SH-SY5Y (cell line): ENCODE data around the gene GALNT9.

Experiments
- GATA2 ChIP-seq: IDR thresholded peaks from 2 replicates; pipeline ENCODE4 v1.6.1; 2011; ENCODE audit warnings: mild to moderate bottlenecking, low read depth, low read length
- GATA3 ChIP-seq: IDR thresholded peaks from 2 replicates; pipeline ENCODE4 v1.6.1; 2011; ENCODE audit warnings: low read depth, mild to moderate bottlenecking, low read length, moderate library complexity

GRCh38 chr12:132263061-132263360 lies 66.4 kb downstream of the GALNT9 start:
- TF ChIP-seq GATA3 (no peak), GATA2 (no peak)
